GM19099 (cell line): ENCODE results near the gene MFAP3.

ENCODE experiments used
- POLR2A ChIP-seq: IDR thresholded peaks from 3 replicates; pipeline ENCODE4 v1.6.1; 2011; ENCODE audit warnings: low read depth; ENCODE audit not compliant: insufficient read length; ENCODE audit errors: extremely low read depth

MFAP3 gene

GRCh38 chr5:154042766-154043165, 4.0 kb downstream of the MFAP3 start:
- no peak for TF ChIP-seq POLR2A

DNA sequence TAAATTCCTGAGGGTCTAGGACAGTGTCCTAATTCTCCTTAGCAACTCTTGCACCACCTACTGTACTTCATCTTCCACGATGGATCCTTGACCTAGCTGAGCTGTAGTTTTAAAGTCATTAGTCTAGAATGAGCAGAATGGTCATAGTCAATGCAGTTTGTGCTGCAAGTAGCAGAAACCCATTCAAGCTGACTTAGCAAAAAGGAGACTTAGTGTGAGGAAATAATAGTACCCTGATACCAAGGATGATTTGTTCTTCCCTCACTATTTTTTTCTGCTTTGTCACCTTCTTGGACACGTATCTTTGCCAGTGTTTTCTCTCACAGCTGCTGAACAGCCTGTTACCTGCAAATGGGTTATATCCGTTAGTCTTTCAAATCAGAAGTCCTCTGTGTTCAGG, 5.3 kb downstream of the MFAP3 start:
- TF ChIP-seq POLR2A = no peak

DNA sequence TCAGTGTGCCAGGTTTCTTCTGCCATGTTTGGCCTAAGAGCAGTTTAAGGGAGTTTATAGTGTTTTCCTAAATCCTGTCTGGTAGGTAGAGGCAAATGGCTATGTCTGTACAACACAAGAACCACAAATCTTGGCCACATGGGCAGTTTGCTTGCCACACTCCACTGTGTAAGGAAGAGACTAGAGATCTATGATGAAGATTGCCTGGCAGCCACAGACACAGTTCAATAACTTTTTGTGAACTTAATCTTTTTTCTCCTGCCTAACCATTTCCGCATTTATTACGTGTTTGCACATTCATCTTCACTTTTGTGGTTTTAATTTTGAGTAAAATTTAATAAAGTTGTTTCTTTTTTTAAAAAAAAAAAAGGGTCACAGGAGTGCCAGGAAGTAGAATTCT, 5.8 kb downstream of the MFAP3 start:
- TF ChIP-seq POLR2A = no peak

DNA sequence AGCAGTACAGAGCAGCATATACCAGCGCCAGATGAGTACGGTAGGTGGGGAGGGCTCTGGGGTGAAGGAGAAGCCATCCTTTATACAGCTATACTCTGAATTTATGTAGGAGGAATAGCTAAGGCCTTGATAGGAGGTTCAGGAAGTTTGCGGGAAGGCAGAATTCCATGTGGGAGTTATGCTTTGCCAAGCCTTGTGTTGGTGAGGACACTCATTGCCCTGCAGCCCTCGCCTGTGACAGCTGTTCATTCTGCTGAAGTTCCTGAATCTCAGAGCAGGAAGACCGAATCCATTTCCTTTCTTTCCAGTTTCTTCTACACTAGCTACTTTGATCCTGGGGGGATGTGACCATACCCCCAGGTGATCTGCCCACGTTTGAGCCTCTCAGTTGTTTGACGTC, 7.7 kb downstream of the MFAP3 start:
- no peak for TF ChIP-seq POLR2A

GRCh38 chr5:154047324-154047723, 8.6 kb downstream of the MFAP3 start:
- no peak for TF ChIP-seq POLR2A

- no peak for TF ChIP-seq POLR2A
Observed at GRCh38 chr5:154049636-154050035, 10.9 kb downstream of the MFAP3 start.

DNA sequence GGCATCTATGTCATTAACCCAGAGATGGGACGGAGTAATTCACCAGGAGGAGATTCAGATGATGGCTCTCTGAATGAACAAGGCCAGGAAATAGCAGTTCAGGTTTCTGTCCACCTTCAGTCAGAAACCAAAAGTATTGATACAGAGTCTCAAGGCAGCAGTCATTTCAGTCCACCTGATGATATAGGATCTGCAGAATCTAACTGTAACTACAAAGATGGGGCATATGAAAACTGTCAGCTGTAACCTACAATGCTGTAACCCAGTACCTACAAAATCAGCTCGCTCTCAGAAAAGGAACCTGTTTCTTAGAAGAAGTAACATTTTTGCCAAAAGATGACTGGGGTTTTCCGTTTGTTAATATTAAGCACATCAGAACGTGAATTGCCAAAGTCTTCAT, 14.7 kb downstream of the MFAP3 start:
- TF ChIP-seq POLR2A = no peak

GRCh38 chr5:154055201-154055600, 16.4 kb downstream of the MFAP3 start:
- no peak for TF ChIP-seq POLR2A

GRCh38 chr5:154058055-154059038, 19.6 kb downstream of the MFAP3 start:
- TF ChIP-seq POLR2A = no peak

DNA sequence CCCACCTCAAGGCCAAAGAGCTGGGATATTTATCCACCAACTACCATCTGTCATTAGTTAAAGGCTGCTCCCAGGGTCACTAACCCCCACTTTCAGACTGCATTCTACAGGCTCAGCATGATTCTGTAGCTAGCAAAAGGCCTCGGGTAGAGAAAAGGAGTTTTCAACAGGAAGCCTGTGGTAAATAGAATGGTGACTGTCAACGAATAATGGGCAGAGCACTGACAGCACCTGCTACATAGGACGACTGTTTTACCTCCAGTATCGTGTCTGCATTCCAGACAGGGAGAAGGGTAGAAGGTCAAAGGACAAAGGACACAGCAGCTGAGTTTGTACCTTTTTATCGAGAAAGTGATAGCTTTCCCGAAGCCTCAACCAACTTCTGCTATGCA, 20.3 kb downstream of the MFAP3 start:
- TF ChIP-seq POLR2A = no peak

DNA sequence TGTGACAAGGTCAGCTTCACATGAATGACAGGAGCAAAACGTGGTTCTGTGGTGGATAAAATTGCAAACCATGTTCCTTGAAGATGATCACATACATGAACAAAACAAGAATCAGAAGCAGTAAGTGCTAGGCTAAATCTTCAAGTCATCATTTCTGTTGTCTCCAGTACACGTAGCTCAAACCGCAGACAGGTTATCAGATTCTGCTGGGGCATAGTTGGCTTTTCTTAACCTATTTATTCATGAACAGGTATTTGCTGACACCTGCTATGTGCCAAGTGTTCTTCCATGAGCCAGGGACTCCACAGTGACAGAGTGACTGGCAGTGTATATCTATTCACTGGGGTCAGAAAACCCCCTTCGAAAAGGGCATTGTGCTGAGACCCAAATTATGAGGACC, 20.8 kb downstream of the MFAP3 start:
- no peak for TF ChIP-seq POLR2A

DNA sequence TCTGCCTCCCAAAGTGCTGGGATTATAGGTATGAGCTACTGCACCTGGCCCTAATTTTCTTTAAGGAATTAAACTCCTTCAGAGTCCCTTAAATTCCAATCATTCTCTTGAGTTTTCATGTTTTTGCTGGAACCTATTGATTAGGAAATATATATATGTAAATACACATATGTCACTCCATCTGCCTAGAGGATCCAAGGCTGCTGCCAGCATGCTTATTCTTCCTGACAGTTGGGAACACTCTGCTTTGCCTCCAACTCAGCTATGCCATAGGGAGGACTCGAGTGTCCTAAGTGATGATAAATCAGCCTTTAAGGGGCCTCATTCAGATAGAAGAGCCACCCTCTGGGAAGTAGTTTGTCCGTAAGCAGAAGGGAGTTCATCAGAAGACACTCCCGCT, 21.8 kb downstream of the MFAP3 start:
- TF ChIP-seq POLR2A = no peak

- TF ChIP-seq POLR2A = no peak
Observed at GRCh38 chr5:154063372-154063771, 24.6 kb downstream of the MFAP3 start.

DNA sequence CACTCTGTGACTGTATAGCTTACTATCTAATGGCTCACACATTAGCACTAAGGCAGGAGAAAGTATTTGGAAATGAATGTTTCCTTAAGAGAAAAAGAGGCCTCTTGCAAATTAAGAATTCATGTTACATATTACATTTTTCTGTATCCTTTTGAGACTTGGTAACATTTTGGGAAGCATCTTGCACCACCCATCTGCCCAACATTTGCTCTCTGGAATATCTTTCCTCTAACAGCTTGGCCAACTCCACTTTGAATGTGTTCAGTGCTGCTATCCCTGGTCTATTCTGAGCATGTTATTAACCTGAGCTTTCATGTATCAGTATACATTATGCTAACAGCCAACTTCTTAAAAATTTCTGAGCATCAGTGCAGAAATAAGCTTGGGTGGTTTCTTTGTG, 27.2 kb downstream of the MFAP3 start:
- no peak for TF ChIP-seq POLR2A

DNA sequence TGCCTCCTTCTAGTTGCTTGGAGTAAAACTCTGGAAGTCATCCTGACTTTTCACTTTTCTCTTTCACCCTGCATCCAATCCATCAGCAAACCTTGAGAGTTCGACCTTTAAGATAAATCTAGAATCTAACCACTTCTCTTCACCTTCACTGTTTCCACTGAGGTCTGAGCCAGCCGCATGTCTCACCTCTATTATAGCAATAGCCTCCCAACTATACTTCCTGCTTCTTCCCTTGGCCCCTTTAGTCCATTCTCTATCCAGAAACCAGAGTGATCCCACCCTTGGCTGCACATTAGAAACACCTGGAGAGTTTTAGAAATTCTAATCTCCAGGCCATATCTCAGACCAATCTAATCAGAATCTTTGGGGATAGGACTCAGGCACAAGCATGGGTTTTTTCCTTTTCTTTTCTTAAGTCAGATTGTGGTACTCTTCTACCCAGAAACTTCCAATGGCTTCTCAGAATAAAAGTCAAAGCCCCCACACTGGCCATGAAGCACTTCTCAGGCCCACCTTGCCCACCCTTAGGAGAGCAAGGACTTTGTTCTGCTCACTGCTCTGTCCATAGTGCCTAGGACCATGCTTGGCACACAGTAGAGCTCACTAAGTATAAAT, 33.1 kb downstream of the MFAP3 start:
- no peak for TF ChIP-seq POLR2A
